Bronchial epithelial cell (primary cell): Measurements from ENCODE around the gene MST1R. TPM values are rescaled to one million over a fixed set of nuclear protein-coding genes. Genes with fewer than 3 reads are reported as not detected.
"Not testable (repeated sequence)": the region's sequence is repeated elsewhere in the genome, so short reads cannot be mapped to it uniquely, and the experiment has no call there.

Experiments
- DNase-seq: peaks from one replicate; pipeline ENCODE4 v3.0.0-alpha.2; 2010; ENCODE audit warnings: low read depth
- FAIRE-seq: peaks from 2 replicates; lab custom pipeline; 2011; peaks lifted over from hg19 to GRCh38; lab: Jason Lieb, UNC
- H3K27me3 ChIP-seq: 2 replicates; pipeline ENCODE4 v1.5.1; 2011; ENCODE audit warnings: low read length; ENCODE audit not compliant: control insufficient read depth, insufficient read depth
- H3K36me3 ChIP-seq: 2 replicates; pipeline ENCODE4 v1.5.1; 2011; ENCODE audit warnings: low read length; ENCODE audit not compliant: control insufficient read depth, insufficient read depth
- H3K4me3 ChIP-seq: 2 replicates; pipeline ENCODE4 v1.5.1; 2011; ENCODE audit warnings: mild to moderate bottlenecking, low read depth, low read length, control low read depth
- total RNA-seq: library from RNA; depleted of rRNA; stranded (reverse); fragments of >200 nt; gene quantifications from 2 replicates; pipeline ENCODE4 v1.2.1, GENCODE V29; 2014
- TF ChIP-seq, protein P1 (sequence below): IDR thresholded peaks from 2 replicates; pipeline ENCODE4 v1.5.1; 2011; ENCODE audit warnings: mild to moderate bottlenecking, moderate library complexity, low read length, control low read depth, inconsistent platforms; ENCODE audit not compliant: insufficient read depth, severe bottlenecking

MST1R gene
- total RNA-seq, 1 donor from 2014 or later: 33.7 TPM

DNA sequence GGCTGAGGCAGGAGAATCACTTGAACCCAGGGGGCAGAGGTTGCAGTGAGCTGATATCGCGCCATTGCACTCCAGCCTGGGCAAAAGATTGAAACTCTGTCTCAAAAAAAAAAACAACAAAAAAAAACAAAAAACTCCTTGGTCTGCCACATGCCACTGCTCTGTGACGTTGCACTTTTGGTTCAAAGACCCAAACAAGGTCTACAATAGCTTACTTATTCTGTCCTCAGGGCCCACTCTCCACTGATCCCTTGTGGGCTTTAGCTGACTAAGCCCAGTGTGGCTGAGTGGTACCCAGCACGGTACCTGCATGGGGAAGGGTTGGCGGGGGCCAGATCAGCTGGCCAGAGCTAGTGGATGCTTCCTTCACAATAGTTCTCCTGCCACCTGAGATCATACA, 24.1 kb upstream of the MST1R start:
- Histone ChIP-seq H3K4me3 (no peak overlapping the region), H3K27me3 (no peaks in the 10 kb centered on the region), H3K36me3 (no peaks in the 10 kb centered on the region)
- TF ChIP-seq, protein P1, sequence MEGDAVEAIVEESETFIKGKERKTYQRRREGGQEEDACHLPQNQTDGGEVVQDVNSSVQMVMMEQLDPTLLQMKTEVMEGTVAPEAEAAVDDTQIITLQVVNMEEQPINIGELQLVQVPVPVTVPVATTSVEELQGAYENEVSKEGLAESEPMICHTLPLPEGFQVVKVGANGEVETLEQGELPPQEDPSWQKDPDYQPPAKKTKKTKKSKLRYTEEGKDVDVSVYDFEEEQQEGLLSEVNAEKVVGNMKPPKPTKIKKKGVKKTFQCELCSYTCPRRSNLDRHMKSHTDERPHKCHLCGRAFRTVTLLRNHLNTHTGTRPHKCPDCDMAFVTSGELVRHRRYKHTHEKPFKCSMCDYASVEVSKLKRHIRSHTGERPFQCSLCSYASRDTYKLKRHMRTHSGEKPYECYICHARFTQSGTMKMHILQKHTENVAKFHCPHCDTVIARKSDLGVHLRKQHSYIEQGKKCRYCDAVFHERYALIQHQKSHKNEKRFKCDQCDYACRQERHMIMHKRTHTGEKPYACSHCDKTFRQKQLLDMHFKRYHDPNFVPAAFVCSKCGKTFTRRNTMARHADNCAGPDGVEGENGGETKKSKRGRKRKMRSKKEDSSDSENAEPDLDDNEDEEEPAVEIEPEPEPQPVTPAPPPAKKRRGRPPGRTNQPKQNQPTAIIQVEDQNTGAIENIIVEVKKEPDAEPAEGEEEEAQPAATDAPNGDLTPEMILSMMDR: no peak
- DNase-seq (no peak), FAIRE-seq (no peak)

DNA sequence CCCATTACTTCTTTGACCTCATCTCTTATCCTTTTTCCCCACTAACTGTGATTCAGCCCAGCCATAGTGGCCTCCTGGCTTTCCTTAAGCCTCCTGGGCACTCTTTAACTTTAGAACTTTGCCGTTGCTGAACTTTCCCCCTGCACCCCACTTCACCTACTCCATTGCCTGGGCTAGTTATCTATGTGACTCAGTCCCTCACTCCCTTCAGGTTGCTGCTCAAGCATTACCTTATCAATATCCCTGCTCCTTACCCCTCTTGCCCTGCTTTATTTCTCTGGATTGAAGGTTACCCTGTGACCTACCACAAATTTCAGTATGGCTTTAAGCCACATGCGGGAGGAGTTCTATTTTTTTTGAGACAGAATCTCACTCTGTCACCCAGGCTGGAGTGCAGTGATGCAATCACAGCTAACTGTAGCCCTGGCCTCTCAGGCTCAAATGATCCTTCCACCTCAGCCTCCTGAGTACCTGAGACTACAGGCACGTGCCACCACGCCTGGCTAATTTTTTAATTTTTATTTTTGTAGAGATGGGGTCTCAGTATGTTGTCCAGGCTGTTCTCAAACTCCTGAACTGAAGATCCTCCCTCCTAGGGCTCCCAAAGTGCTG, 22.6 kb upstream of the MST1R start:
- Histone ChIP-seq H3K27me3 (no peaks in the 10 kb centered on the region), H3K4me3 (no peak overlapping the region), H3K36me3 (no peaks in the 10 kb centered on the region)
- peak; percentile 66 for FAIRE-seq
- DNase-seq: no peak
- TF ChIP-seq, protein P1: no peak

DNA sequence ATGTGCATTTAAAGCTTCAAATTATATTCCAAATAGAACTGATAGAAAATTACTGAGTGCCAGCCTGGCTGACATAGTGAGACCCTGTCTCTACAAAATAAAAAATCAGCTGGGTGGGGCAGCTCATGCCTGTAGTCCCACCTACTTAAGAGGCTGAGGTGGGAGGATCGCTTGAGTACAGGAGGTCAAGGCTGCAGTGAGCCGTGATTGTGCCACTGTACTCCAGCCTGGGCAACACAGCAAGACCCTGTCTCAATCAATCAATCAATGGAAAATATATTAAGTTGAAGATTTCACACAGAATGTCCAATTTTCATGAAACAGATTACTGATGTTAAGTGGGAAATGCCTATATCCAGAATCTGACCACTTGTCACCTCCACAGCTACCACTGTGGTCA, 21.8 kb upstream of the MST1R start:
- FAIRE-seq (no peak), DNase-seq (no peak)
- TF ChIP-seq, protein P1: no peak
- no peak overlapping the region for H3K4me3 ChIP-seq
- H3K36me3 ChIP-seq: no peaks in the 10 kb centered on the region
- no peaks in the 10 kb centered on the region for H3K27me3 ChIP-seq

DNA sequence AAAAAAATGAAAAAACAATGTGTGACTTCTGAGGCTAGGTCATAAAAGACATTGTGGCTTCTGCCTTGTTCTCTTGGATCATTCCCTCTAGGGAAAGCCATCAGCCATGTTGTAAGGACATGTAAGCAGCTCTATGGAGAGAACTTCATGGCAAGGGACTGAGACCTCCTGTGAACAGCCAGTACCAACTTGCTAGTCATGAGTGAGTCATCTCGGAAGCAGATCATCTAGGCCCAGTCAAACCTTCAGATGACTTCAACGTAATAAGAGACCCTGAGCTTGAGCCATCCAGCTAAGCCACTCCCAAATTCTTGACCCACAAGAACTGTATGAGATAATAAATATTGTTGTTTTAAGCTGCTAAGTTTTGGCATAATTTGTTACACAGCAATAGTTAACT, 21.0 kb upstream of the MST1R start:
- FAIRE-seq (peak; percentile 73), DNase-seq (peak; percentile 94)
- no peak overlapping the region for H3K4me3 ChIP-seq
- no peaks in the 10 kb centered on the region for H3K36me3 ChIP-seq
- TF ChIP-seq, protein P1: no peak
- no peaks in the 10 kb centered on the region for H3K27me3 ChIP-seq

DNA sequence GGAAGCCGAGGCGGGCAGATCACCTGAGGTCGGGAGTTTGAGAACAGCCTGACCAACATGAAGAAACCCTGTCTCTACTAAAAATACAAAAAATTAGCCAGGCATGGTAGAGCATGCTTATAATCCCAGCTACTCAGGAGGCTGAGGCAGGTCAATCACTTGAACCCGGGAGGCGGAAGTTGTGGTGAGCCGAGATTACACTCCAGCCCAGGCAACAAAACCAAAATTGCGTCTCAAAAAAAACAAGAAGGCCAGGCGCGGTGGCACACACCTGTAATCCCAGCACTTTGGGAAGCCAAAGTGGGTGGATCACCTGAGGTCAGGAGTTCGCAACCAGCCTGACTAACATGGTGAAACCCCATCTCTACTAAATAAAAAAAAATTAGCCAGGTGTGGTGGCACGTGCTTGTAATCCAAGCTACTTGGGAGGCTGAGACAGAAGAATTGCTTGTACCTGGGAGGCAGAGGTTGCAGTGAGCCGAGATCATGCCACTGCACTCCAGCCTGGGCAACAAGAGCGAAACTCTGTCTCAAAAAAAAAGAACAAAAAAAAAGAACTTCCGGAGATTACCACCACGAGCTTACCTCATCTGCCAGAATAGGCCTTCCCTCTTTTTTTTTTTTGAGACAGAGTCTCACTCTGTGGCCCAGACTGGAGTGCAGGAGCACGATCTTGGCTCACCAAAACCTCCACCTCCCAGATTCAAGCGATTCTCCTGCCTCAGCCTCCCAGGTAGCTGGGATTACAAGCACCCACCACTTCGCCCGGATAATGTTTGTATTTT, 14.3 kb upstream of the MST1R start:
- DNase-seq, FAIRE-seq, H3K27me3 ChIP-seq, H3K4me3 ChIP-seq, H3K36me3 ChIP-seq: not testable (repeated sequence)

DNA sequence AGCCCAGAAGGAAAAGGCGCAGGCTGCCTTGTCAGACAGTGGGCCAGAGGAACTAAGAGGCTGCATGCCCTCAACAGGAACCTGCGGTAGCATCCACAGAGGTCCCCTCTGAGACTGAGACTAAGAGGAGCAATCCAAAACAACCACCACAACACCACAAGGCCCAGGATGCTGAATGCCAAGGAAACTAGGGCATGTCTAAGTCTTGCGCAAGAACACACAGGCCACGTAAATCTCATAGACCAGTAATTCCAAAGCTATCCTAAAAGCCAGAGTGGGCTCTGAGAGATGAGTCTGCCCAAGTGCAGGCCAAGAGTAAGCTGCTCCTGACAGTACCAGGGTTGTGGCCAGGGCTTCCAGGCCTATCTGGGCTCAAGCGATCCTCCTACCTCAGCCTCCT, 13.0 kb upstream of the MST1R start:
- H3K36me3 ChIP-seq: peaks cover 7% of the 10 kb centered on the region
- TF ChIP-seq, protein P1: no peak
- DNase-seq: no peak
- FAIRE-seq: peak; percentile 79
- no peaks in the 10 kb centered on the region for H3K27me3 ChIP-seq
- no peak overlapping the region for H3K4me3 ChIP-seq
